ENCODE data around the gene NFXL1.

- TF ChIP-seq CTCF (optimal IDR thresholded peaks at IDR 0.05 in 1 of 3, IDR thresholded peaks at IDR 0.05 in 1 of 3, conservative IDR thresholded peaks at IDR 0.05 in 1 of 3; ENCODE audit: extremely low read depth in 1 of 3, insufficient read depth in 2 of 3, low read length in 3 of 3) (no peak), EZH2 (IDR thresholded peaks at IDR 0.05; ENCODE audit: low read length) (no peak)
Measured at GRCh38 chr4:47882228-47882627, 32.2 kb downstream of the NFXL1 start.
